ENCODE measurements around the gene URM1.
"Not testable (repeated sequence)": the region's sequence is repeated elsewhere in the genome, so short reads cannot be mapped to it uniquely, and the experiment has no call there.

The URM1 gene

DNA sequence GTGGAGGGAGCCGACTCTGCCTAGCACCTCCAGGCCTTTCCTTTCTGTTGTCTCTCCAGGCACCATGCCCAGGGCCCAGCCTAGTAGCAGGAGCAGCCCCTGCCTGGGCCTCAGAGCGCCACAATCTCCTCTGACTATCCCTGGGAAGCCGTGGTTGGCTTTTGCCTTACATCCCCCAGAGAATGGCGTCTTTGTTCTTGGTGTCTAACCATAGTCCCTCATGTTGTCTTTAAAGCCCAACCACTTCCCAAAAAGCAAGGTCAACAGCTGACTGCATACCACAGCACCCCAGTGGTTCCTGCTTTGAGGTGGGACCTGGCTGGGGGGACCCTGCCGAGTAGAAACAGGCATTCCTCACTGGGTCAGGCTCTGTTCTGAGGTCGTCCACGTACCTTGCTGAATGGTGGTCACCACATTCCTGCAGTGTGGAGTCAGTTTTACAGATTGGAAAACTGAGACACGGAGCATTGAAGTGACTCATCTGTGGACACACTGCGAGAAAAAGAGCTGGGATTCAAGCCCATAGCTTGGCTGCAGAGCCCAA lies 35.7 kb downstream of the URM1 start:
- no peak for DNase-seq (ENCODE audit: low read depth in 2 of 3, low spot score in 2 of 3)

DNA sequence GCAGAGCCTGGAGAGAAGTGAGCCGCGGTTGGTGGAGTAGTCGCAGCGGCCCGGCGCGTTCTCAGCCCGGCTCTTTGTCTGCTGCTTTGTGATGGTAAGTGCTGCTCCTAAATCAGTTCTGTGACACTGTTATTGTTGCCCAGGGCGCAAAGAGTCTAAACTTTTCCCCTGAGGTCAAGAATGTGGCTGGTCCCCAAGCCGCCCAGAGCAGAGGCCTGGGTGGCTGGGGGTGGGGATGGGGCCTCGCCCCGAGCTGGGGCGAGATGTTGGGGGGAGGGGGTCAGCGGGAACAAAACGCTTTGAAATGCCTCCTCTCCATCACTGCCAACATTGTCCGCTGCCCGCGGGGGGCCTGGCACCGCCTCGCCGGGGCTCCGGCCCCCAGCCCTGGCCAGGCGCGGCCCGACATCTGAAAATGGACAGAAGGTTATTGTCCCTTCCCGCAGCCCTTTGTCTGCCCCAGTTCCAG lies 37.8 kb downstream of the URM1 start:
- no peak for DNase-seq (ENCODE audit: low read depth in 2 of 3, low spot score in 2 of 3)

- DNase-seq (ENCODE audit: low read depth in 2 of 3, low spot score in 2 of 3) = no peak
Measured at GRCh38 chr9:128409450-128409849, 38.3 kb downstream of the URM1 start.

DNA sequence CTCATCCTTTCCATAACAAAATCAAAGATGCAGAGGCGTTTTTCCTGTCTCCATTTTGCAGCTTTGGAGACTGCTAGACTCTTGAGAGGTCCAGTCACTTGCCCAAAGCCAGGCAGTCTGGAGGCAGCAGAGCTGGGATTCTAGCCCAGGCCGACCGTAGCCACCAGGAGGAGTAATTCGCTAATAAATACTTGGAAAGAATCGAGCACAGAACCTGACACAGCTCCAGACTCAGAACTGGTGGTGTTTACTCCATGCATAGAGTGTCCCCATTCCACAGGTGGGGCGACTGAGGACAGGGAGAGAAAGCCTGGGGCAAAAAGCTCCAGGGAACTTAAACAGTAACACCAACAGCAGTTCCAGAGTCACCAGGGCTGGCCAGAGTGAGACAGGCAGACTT lies 38.8 kb downstream of the URM1 start:
- DNase-seq (ENCODE audit: low read depth in 2 of 3, low spot score in 2 of 3) = no peak

- DNase-seq (ENCODE audit: low read depth in 2 of 3, low spot score in 2 of 3) = no peak
Measured at GRCh38 chr9:128411364-128412119, 40.4 kb downstream of the URM1 start.

DNA sequence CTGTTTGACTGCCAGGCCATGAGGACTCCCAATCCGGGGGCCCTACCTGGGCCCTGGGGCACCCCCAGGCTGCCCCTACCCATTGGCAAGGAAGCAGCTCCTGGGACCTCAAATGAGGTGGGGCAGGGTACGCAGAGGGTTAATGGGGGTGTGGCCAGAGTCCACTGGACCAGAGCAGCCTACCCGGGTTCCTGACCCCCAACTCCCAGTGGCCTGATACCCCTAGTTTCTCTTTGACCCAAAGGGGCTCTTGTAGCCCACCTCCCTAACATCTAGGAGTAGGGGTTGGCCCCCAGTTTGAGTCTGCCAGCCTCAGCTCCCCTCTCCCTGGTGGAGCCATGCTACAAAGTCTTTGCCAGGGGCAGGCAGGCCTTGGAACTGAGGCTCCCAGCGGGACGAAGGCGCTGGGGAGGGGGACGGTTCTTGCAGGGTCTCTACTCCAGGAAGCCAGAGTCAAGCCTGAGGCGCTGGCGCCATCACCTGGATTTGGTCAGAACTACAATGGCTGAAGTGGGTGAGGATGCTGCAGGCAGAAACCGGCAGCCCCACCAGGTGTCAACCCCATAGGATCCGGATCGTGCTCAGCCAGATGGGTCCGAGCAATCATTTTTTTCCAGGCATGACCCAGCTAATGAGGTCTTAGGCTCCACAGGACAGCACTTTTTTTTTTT lies 41.1 kb downstream of the URM1 start:
- DNase-seq (ENCODE audit: low read depth in 2 of 3, low spot score in 2 of 3) = peak in 1 of 3 experiments; percentile 40

- DNase-seq (ENCODE audit: low read depth in 2 of 3, low spot score in 2 of 3) = not testable (repeated sequence)
Measured at GRCh38 chr9:128413728-128414127, 42.6 kb downstream of the URM1 start.

GRCh38 chr9:128414461-128414860 lies 43.3 kb downstream of the URM1 start:
- DNase-seq (ENCODE audit: low read depth in 2 of 3, low spot score in 2 of 3) = no peak

GRCh38 chr9:128415281-128415680 lies 44.1 kb downstream of the URM1 start:
- DNase-seq (ENCODE audit: low read depth in 2 of 3, low spot score in 2 of 3) = no peak

DNA sequence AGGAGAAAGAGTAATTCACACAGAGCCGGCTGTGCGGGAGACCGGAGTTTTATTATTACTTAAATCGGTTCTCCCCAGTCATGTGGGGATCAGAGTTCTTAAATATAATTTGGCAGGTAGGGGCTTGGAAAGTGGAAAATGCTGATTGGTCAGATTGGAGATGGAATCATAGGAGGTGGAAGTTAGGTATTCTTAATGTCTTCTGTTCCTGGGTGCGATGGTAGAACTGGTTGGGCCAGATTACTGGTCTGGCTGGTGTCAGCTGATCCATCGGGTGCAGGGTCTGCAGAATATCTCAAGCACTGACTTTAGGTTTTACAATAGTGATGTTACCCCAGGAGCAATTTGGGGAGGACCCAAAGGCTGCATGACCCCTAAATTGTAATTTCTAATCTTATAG lies 44.8 kb downstream of the URM1 start:
- DNase-seq (ENCODE audit: low read depth in 2 of 3, low spot score in 2 of 3) = no peak

- DNase-seq (ENCODE audit: low read depth in 2 of 3, low spot score in 2 of 3) = no peak
Measured at GRCh38 chr9:128416432-128417019, 45.4 kb downstream of the URM1 start.

DNA sequence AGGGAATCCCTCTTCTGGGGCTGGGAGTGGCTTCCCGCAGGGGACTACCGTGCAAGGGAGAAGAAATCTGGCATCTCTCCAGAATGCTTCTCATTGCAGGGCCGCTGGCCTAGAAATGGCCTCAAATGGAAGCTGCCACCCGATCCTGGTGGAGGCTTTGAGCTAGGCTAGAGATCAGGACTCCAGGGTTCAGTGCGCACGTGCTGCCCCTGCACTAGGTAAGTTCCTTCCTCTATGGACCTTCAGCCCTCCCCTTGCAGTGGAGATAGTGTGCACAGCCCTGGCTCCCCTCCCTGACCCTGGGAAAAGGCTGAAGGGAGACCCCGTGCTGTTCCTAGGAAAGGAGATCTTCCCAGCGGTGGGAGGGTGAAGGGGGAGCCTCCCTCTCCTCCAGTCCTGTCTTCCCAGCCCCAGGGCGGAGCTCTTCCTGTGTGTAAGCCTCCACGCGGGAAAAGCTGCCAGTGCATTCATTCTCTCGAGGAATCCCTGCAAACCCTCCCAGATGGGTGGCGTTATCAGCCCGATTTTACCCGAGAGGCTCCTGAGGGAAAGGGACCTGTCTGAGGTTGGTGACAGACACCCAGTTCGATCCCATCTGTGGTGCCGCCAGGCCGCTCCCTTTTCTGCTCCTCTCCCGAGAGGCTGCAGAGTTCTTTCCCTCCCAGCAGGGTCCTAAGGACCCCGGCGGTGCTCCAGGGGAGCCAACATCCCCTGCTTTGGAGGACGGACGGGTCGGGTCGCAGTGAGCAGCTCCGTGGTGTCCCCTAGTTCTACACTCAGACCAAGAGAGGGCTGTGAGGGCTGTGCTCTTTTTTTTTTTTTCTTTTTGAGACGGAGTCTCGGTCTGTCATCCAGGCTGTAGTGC lies 48.1 kb downstream of the URM1 start:
- DNase-seq (ENCODE audit: low read depth in 2 of 3, low spot score in 2 of 3) = no peak

DNA sequence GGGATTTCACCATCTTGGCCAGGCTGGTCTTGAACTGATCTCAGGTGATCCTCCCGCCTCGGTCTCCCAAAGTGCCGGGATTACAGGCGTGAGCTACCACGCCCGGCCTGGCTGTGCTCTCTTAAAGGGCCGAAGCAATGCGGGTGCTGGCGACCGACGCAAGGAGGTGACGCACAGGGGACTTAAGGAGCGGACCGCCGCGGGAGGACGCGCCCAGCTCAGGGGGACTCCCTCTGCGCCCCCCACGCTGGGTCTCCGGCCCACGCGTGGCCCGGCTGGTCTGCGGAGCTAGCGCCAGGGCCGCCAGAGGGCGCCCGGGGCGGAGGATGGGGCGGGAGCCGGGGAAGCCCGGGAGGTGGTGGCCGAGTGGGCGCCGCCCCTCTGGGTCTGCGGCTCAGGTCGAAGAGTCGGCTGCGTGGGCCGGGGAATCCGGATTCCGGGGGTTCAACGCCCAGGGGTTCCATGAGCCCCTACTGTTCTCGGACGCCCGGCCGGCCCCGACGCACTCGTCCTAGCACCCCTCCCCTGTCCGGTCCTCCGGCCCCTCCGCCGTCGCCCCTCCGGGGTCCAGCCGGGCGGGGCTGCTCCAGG lies 49.0 kb downstream of the URM1 start:
- DNase-seq (ENCODE audit: low read depth in 2 of 3, low spot score in 2 of 3) = peak; percentile 36 to 55 (median 52)

DNA sequence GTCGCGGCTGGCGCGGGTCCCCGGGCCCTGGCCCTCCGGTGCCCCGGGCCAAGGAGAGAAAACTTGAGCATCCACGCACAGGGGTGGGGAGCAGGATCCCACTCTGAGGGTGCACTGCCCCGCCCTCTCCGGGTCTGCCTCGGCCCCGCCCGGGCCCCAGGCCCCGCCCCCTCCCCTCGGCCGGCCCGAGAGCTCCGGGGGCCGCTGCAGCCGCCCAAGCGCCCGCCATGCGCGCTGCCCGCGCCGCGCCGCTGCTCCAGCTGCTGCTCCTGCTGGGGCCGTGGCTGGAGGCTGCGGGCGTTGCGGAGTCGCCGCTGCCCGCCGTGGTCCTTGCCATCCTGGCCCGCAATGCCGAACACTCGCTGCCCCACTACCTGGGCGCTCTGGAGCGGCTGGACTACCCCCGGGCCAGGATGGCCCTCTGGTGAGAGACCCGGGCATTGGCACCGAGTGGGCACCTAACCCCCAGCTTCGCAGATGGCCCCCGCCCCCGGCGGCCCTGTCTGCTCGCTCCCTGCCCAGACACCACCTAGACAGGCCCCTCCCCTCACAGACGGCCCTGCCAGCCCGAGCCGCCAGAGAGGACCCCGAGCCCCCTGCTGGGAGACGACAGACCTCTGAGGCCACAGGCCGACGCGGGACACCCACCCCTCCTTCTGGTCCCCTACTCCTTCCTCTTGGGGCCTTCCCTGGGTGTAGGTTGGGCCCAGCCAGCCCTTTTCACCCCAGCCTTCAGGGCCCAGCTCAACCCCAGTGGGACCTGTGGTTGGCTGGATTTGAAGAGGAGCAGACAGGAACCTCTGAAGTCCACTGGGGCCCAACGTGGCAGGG lies 49.7 kb downstream of the URM1 start, which contains the start of gene CERCAM:
CERCAM (plus strand) TSS at position 207 of the 831 bp plus-strand sequence; CDS start at position 228, 21 bp downstream.
- DNase-seq (ENCODE audit: low read depth in 2 of 3, low spot score in 2 of 3) = peak in 1 of 3 experiments; percentile 19

DNA sequence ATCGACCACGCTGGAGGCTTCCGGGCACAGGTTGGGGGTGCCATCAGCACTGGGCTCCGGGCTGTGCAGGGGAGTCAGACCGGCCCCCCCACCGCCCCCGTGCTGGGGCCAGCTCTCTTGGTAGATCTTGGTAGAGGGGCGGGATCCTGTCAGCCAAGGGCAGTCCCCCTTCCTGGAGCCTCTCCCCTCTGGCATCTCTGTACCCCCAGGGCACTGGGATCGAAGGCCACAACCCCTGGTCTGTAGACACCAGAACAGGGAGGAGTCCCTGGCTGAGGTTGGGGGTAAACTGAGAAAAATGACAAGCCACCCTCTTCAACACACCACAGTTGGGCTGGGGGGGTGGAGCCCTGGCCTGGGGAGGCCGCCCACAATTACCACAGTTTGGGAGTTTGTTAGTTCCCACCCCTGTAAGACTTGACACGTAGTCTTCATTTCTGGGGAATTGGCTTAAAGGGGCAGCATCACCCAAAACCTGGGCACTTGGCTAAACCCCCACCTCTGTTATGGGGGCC lies 50.4 kb downstream of the URM1 start:
- DNase-seq (ENCODE audit: low read depth in 2 of 3, low spot score in 2 of 3) = no peak

GRCh38 chr9:128422022-128422782 lies 51.0 kb downstream of the URM1 start:
- DNase-seq (ENCODE audit: low read depth in 2 of 3, low spot score in 2 of 3) = not testable (repeated sequence)

GRCh38 chr9:128422783-128423150 lies 51.6 kb downstream of the URM1 start:
- no peak for DNase-seq (ENCODE audit: low read depth in 2 of 3, low spot score in 2 of 3)

- not testable (repeated sequence) for DNase-seq (ENCODE audit: low read depth in 2 of 3, low spot score in 2 of 3)
Measured at GRCh38 chr9:128423356-128423755, 52.2 kb downstream of the URM1 start.

All from activated CD8-positive, alpha-beta memory T cell treated with anti-CD3 and anti-CD28 coated beads for 48 hours (primary cell).